PC-9 (cell line): ENCODE measurements around the gene TMEM45A.

Experiments
- CTCF ChIP-seq: fragments of 200-600 bp; sonication (generic); conservative IDR thresholded peaks from 2 replicates; pipeline ENCODE4 v1.6.1; 2017; ENCODE audit warnings: mixed run types, antibody characterized with exemption, mild to moderate bottlenecking, moderate library complexity
- EZH2 ChIP-seq: fragments of 200-600 bp; sonication (generic); IDR thresholded peaks from 2 replicates; pipeline ENCODE4 v1.8.0; 2017; ENCODE audit warnings: antibody characterized with exemption, low read depth

GRCh38 chr3:100496711-100497261 lies 4.4 kb downstream of the TMEM45A start:
- no peak for TF ChIP-seq CTCF
- no peak for TF ChIP-seq EZH2
